ENCODE data around the gene AGBL1.
A peak's percentile ranks its signal among the peaks of the same experiment; 100 is the strongest.

The AGBL1 gene

GRCh38 chr15:86846036-86846435, 766.4 kb downstream of the AGBL1 start:
- DNase-seq, result no peak

- no peak for DNase-seq
Observed at GRCh38 chr15:86849136-86849535, 769.5 kb downstream of the AGBL1 start.

DNA sequence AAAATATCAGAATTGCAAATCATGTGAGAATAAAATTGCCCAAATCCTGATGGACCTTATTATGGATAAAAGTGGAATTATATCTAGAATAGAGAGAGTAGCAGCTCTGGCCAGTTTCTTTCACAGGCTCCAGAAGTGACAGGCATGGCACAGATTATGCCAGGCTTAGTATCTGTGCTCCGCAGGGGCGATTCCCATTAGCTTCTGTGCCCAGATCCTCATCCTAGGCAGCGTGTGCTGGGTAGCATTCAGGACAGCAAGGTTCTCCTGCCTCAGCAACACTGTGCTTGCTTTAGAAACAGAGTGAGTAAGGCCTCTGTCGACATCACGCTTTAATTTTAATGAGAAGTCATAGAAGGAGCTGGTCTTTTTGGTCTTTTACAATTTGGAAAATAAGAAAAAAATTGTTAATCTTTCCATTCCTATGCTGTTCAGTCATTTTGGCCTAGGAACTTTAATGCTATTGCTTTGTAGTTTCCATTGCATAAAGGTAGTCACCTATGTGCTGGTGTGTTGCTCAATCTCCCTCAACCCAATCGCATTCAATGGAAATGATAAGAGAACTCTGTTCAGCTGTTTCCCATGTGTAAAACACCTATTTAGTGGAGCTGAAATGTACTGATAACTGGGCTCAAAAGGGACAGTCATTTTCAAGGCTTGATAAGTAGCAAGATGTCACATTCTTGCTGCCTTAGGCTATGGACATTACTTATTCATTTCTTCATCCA, 770.1 kb downstream of the AGBL1 start:
- no peak for DNase-seq

- DNase-seq, result no peak
Observed at GRCh38 chr15:86850939-86851338, 771.3 kb downstream of the AGBL1 start.

DNA sequence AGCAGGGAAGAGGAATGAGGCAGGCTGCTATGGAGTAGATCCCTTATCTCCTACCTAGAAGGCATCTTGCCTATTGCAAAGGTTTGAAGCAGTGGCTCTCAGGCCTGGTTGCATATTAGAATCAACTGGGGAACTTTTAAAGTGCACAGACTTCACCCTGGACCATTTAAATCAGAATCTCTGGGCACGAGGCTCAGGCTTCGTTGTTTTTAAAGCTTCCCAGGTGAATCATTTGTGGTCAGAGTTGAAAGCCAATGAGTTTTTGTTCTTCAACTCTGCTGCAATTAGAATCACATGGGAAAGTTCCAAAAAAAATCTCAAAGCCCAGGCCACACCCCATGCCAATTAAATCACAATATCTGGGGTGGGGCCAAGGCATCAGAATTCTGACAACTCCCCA, 773.1 kb downstream of the AGBL1 start:
- no peak for DNase-seq

- DNase-seq, result no peak
Observed at GRCh38 chr15:86854176-86854575, 774.5 kb downstream of the AGBL1 start.

DNA sequence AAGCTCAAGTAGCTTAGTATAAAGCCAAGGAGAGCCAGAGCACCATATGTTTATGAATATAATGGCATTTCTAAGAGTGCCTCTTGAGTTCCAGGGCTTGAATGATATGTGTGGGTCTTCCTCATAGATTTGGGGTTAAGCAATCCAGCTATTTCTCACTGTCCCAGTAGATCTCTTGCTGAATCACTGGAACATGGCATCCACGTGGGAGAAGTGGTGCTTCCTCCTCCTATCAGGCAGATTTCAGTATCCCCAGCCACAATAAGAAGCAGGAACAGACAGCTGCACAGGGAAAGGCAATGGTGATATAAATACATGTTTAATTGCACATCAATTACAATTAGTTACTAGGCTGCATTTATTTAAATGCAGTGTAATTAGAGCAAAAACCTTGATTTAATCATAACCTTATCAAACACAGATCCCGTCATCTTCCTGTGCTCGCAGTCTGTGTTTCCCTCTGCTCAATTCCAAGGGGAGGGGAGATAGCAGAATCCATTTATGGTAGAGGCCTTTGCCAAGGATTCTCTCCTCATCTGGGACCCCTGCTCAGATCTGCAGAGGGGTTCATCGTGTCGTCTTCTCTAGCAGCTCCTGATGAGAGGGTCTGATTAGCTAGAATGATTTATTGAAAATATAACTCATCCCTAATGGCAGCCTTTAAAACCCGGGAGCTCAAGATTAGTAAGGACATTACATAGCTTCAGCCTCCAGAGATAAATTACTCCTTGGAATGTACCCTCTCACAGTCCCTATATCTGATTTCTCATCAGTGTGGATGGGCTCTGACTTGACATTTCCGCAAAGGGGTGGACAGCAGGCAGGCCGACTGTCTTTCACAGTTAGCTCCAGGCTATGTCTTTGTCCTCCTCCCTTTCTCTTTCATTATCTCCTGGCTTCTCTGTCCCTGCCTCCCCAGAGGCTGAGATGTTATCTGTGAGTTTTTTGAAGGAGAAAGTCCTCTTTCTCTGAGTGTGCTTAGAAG, 775.9 kb downstream of the AGBL1 start:
- no peak for DNase-seq

DNA sequence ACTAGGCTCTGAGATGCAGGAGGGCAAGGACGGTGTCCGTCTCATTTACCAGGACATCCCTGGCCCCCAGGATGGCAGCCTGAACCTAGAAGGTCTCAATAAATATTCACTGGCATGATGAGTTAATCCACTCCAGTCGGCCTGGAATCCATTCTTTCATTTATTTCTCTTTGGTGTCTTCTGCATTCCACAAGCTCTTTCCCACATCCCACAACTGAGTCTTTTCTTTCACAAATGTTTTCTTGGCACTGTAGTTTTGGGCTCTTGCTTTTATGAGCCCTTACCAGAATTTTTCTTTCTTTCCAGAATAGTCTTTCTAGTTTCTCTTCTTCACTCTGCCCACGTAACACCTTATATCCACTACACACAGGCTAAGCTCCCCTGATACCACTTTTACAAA, 778.0 kb downstream of the AGBL1 start:
- no peak for DNase-seq

DNA sequence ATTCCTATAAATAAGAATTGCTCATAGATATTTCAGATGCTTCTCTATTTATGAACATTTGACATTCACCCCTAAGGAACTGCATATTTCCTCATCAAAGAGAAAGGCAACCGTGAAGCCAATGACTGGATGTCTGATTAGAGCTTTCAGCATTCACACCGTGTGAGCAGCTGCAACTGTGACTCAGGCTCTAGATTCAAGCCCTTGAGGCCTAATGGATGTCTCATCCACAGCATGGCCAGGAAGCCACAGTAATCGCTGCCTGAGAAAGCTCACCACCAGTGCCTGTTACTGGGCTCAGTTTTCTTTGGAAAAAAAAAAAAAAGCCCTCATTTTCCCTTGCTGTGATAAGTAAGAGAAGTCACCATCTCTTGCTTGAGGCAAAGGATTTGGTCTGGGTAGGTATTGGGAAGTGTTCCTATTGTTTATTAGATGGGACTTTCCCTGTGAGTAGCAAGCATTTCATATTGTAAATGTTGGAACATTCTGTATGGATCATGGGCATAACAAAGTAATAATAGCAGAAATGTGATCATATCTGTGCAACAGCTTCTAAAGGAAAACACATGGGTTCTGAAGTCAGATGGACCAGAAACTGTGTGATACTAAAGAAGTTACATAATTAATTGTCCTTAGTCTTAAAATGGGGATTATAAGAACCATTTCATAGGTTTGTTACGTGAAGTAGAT, 783.7 kb downstream of the AGBL1 start:
- DNase-seq, result no peak

GRCh38 chr15:86865920-86866319, 786.2 kb downstream of the AGBL1 start:
- DNase-seq, result no peak

DNA sequence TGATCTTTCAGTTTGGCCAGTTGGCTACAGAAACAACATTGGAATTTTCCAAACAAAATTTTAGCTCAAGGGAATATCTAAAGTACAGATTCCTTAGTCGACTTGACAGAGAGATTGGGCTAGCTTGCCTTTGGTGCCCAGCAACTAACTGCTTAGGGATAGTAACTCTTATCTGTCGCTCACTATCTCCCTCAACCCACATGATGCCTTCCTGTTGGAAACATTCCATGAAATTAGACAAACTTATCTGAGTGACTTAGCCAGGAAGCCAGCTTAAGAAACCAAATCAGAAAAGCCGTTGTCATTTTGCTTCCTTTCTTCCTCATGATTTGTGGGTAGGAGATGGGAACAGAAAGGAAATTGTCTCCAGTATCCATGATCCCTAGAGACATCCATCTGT, 791.2 kb downstream of the AGBL1 start:
- DNase-seq, result no peak

DNA sequence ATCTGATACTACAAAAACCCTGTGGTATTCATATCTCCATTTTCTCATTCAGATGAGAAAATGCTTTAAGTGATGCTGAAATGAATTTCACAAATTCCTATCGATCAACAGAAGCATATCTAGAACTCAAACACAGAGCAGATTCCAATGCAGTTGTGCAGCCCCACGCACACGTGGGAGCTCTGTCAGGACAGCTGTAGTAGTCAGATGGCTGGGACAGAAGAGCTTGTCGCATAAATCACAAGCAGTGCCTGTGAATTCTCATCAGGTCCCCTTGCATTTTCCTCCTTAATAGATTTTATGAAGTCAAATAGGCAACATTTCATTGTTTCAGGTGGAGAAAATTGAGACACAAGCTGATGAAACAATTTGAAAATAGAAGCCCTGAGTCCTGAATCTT, 792.3 kb downstream of the AGBL1 start:
- no peak for DNase-seq

DNA sequence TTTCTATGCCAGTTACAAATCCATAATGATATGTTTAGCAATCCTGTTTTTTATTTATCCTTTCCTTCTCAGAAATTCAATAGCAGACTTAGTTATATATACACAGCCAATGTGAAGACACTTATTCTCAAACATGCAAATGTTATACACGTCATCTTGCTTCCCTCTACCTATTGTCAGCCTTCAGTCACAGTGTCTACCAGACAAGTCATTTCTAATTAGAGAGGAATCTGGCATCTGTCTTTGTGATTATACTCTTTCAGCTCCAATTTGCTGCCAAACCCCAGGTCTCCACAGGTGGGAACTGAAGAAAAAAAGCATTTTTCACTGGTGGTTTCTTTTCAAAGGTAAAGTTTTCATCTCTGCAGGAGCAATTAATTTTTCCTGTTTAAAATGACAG, 793.1 kb downstream of the AGBL1 start:
- DNase-seq, result no peak

- DNase-seq, result no peak
Observed at GRCh38 chr15:86875067-86875466, 795.4 kb downstream of the AGBL1 start.

- DNase-seq, result no peak
Observed at GRCh38 chr15:86876387-86876944, 796.8 kb downstream of the AGBL1 start.

DNA sequence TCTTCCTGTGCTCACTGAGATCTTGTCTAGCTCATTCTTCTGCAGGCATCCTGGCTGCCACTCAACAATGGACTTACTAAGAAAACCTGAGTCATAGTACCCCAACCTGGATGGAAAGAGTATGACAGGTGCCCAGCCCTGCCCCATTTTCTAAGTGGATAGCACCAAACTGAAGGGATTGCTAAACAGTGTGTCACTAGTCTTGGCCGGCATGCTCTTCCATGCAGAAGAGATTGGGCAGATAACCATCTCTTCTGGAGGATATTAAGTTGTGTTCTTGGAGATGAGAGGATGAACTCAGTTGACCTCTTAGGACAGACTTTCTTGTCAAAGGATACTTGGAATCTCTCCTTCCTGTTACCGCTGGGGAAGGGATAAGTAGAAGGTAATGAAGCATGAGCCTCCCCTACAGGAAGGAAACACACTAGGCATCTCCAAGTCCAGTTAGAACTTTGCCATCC, 797.5 kb downstream of the AGBL1 start:
- DNase-seq, result no peak

DNA sequence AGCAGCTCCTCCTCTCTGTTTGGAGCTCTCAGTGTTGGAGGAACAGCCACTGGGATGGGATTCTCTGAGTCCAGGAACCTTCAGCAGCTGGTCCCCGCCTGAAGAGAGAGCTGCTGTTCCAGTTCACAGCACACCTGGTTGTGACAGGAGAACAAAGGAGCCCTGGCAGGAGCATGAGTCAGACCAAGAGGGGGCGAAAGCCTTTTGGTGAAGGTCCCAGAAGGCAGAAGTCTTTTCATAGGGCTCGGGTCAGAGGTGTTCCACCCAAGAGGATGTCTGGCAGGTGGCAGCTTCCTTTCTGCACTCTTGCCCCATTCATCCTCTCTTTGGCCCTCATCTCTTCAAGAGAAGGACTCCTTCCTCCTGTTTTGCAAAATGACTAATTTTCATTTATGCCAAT, 799.2 kb downstream of the AGBL1 start:
- peak; percentile 8 for DNase-seq

DNA sequence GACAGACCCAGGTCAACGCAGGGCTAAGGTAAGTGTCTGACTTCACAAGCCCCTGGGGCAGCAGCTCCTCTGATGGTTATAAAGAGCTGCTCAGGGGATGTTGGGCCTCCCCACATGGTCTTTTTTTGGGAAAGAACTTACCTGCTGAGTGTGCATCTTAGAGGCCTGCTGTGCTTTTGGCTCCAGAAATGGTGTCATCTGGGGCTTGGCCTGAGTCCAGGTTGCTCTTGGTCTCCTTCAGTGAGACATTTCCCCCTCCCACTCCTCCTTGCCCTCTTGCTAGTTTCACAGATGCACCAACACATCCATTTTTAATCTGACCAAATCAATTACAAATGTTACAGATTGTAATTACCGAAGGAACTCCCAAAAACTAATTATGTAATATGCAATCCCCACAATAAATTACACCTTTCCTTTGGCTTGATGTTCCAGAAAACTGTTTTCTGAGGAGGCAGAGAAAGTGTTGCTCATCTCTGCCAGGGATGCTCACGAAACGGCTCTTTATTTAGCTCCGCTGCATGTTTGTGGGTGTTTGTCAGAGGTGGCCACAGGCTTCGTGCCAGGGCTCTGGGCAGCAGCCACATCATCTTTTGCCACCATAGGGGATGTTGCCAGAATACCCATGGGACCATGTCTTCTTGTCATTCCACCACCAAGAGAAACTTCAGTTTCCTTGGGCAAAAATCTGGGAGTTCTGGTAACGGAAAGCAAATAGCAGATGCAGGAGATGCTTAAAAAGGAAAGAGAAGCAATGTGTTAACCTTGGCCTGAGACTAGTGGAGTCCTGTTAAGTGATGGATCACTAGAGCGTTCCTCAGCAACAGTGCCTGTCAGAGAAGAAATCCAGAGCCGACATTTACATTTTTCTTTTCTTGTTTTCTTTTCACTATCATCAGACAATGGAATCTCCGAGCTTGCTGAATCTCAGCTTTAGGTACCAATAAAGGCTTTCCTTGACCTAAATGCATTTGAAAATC, 799.9 kb downstream of the AGBL1 start:
- no peak for DNase-seq

GRCh38 chr15:86885616-86886015, 805.9 kb downstream of the AGBL1 start:
- no peak for DNase-seq

GRCh38 chr15:86892774-86893449, 813.2 kb downstream of the AGBL1 start:
- peak; percentile 72 for DNase-seq

- DNase-seq, result no peak
Observed at GRCh38 chr15:86894269-86894668, 814.6 kb downstream of the AGBL1 start.
